ENCODE results near the gene CCDC183. TPM values are rescaled to one million over a fixed set of nuclear protein-coding genes. Genes with fewer than 3 reads are reported as not detected.
A peak's percentile ranks its signal among the peaks of the same experiment; 100 is the strongest.
"Not testable (repeated sequence)": the region's sequence is repeated elsewhere in the genome, so short reads cannot be mapped to it uniquely, and the experiment has no call there.

Gene CCDC183
- total and polyA plus RNA-seq, 3 donors from 2014 or later, result 37.8 to 59.8 (median 41.1) TPM

GRCh38 chr9:136763649-136764035 lies 32.5 kb upstream of the CCDC183 start:
- intact Hi-C loops (cut with DNase I; ENCODE audit: low total_unique reads), result no loop called here
- H3K9me3 ChIP-seq, result no peaks in the 10 kb centered on the region
- H3K36me3 ChIP-seq (ENCODE audit: low read depth, missing control alignments), result no peaks in the 10 kb centered on the region
- peaks cover 2% of the 10 kb centered on the region for H3K4me1 ChIP-seq
- WGBS, 2 donors, result 88% methylated on average over 14 of the region's 14 CpGs; no CpG with 5 or more reads in 1 of the 2 donors
- TF ChIP-seq POLR2A (IDR thresholded peaks at IDR 0.05), result no peak
- TF ChIP-seq, protein P1, sequence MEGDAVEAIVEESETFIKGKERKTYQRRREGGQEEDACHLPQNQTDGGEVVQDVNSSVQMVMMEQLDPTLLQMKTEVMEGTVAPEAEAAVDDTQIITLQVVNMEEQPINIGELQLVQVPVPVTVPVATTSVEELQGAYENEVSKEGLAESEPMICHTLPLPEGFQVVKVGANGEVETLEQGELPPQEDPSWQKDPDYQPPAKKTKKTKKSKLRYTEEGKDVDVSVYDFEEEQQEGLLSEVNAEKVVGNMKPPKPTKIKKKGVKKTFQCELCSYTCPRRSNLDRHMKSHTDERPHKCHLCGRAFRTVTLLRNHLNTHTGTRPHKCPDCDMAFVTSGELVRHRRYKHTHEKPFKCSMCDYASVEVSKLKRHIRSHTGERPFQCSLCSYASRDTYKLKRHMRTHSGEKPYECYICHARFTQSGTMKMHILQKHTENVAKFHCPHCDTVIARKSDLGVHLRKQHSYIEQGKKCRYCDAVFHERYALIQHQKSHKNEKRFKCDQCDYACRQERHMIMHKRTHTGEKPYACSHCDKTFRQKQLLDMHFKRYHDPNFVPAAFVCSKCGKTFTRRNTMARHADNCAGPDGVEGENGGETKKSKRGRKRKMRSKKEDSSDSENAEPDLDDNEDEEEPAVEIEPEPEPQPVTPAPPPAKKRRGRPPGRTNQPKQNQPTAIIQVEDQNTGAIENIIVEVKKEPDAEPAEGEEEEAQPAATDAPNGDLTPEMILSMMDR (IDR thresholded peaks at IDR 0.05), result no peak
- no peak overlapping the region for H3K27ac ChIP-seq
- H3K27me3 ChIP-seq, result no peaks in the 10 kb centered on the region
- no peak for DNase-seq
- H3K4me3 ChIP-seq, result peak overlapping the region in 1 of 2 donors; percentile 31

DNA sequence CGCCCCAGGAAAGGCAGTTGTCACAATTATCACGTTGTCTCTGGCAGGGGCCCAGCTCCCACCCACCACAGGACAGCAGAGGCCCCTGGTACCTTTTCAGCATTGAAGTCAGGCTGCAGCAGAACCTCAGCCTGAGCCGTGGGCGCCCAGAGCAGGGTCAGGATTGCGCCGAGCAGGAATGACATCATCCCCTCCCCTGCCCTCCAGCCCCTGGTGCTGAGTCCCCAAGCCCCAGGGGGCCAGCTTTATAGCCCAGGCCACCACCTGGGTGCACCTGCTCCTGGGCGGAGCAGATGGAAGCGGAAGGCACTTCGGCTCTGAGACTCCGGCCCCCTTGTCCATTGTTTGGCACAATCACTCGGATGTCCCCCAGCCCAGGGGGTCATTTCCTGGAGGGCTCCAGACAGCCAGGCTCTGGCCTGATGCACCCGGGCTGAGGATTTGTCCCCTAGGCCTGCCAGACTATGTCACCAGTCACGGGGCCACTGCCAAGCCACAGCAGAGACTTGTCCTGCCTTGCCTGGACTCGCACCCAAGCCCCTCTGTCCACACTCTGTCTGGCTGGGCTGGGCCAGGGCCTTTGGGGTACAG lies 31.7 kb upstream of the CCDC183 start, which contains the start of gene LCN15:
LCN15 (minus strand) TSS at position 218 of the 591 bp plus-strand sequence; CDS start at position 188, 30 bp downstream.
- Histone ChIP-seq H3K4me1 (peaks cover 2% of the 10 kb centered on the region), H3K4me3 (peak within 1 kb of the TSS in 1 of 2 donors; percentile 31), H3K36me3 (ENCODE audit: low read depth, missing control alignments) (no peaks in the 10 kb centered on the region), H3K27ac (peak within 1 kb of the TSS in 1 of 2 donors; percentile 1), H3K27me3 (no peaks in the 10 kb centered on the region), H3K9me3 (no peaks in the 10 kb centered on the region)
- TF ChIP-seq, protein P1 (IDR thresholded peaks at IDR 0.05), result no peak
- no peak for TF ChIP-seq POLR2A (IDR thresholded peaks at IDR 0.05)
- 87 to 91% methylated on average over 7 to 14 of the region's 14 CpGs for WGBS, 2 donors
- intact Hi-C loops (cut with DNase I; ENCODE audit: low total_unique reads), result no loop called here
- no peak for DNase-seq

DNA sequence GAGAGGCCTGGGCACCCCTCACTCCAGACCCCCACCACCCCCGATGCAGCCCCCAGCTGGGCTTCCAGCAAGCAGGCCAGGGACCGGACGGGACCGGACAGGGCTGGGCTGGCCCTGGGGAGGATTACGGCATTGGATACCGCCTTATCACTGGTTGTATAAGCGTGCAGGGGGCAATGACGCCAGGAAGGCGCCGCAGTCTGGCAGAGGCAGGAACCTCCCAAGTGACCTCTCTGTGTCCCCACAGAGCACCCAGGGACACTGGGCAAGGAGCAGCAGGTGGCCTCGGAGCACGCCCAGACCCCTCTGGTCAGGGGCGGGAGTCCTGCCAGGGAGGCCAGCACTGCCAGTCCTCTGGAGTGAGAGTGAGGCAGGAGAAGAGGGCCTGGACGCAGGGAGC lies 31.1 kb upstream of the CCDC183 start:
- no peak overlapping the region for H3K4me3 ChIP-seq
- no peaks in the 10 kb centered on the region for H3K27me3 ChIP-seq
- H3K9me3 ChIP-seq, result no peaks in the 10 kb centered on the region
- H3K4me1 ChIP-seq, result peaks cover 2% of the 10 kb centered on the region
- TF ChIP-seq, protein P1 (IDR thresholded peaks at IDR 0.05), result no peak
- no peak for TF ChIP-seq POLR2A (IDR thresholded peaks at IDR 0.05)
- DNase-seq, result peak; percentile 59
- H3K36me3 ChIP-seq (ENCODE audit: low read depth, missing control alignments), result no peaks in the 10 kb centered on the region
- peak overlapping the region in 1 of 2 donors; percentile 1 for H3K27ac ChIP-seq
- WGBS, 2 donors, result 75 to 89% methylated on average over 1 to 14 of the region's 14 CpGs
- intact Hi-C loops (cut with DNase I; ENCODE audit: low total_unique reads), result no loop called here

DNA sequence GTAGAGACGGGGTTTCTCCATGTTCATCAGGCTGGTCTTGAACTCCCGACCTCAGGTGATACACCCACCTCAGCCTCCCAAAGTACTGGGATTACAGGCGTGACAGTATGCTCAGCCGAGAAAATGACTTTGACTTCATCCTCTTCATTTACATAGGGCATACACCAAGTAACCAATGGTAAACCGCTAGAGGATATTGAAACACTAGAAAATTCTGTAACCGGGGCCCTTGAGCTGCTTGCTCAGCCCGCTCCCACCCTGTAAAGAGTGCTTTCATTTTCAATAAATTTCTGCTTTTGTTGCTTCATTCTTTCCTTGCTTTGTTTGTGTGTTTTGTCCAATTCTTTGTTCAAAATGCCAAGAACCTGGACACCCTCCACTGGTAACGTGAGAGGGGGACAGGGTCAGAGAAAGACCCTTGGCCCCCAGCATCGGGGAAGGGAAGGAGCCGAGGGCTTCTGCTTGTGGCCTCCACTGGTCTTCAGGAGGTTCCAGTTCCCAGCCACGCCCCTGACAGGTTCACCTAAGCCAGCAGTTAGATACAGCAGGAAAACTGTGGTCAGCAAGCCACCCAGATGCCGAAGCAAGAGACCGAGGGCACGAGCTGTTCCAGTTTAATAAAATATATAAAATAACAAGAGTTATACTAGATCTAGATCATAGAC lies 30.3 kb upstream of the CCDC183 start:
- WGBS, 2 donors, result 82 to 84% methylated on average over 14 of the region's 14 CpGs
- intact Hi-C loops (cut with DNase I; ENCODE audit: low total_unique reads); H3K4me3 ChIP-seq; DNase-seq; H3K27ac ChIP-seq; H3K4me1 ChIP-seq; H3K9me3 ChIP-seq; H3K27me3 ChIP-seq; H3K36me3 ChIP-seq (ENCODE audit: low read depth, missing control alignments): not testable (repeated sequence)

DNA sequence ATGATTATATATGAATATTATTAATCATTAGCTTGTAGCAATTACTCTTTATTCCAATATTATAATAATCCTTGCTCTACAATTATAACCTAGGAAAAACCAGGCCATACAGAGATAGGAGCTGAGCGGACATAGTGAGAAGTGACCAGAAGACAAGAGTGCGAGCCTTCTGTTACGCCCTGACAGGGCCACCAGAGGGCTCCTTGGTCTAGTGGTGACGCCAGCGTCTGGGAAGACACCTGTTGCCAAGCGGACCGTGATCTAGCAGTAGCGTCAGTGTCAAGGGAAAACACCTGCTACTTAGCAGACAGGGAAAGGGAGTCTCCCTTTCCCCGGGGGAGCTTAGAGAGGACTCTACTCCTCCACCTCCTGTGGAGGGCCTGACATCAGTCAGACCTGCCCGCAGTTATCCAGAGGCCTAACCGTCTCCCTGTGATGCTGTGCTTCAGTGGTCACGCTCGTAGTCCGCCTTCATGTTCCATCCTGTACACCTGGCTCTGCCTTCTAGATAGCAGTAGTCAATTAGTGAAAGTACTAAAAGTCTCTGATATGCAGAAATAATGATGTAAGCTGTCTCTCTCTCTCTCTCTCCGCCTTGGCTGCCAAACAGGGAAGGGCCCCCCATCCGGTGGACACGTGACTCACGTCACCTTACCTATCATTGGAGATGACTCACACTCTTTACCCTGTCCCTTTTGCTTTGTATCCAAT lies 29.6 kb upstream of the CCDC183 start:
- peak; percentile 84 for DNase-seq
- H3K27ac ChIP-seq; H3K9me3 ChIP-seq; H3K36me3 ChIP-seq (ENCODE audit: low read depth, missing control alignments); H3K4me1 ChIP-seq; H3K4me3 ChIP-seq; H3K27me3 ChIP-seq; intact Hi-C loops (cut with DNase I; ENCODE audit: low total_unique reads): not testable (repeated sequence)
- 48 to 52% methylated on average over 17 to 18 of the region's 18 CpGs for WGBS, 2 donors
- TF ChIP-seq, protein P1 (IDR thresholded peaks at IDR 0.05), result peak in 1 of 3 experiments; percentile 30
